Brain pericyte (primary cell): ENCODE results near the gene HSPBP1.
"Not testable (repeated sequence)": the region's sequence is repeated elsewhere in the genome, so short reads cannot be mapped to it uniquely, and the experiment has no call there.

Source experiments
- DNase-seq: peaks from one replicate; pipeline ENCODE4 v3.0.0-alpha.2; 2012; ENCODE audit warnings: low read depth, low spot score

HSPBP1 gene

GRCh38 chr19:55239004-55239403, 40.9 kb downstream of the HSPBP1 start:
- no peak for DNase-seq

DNA sequence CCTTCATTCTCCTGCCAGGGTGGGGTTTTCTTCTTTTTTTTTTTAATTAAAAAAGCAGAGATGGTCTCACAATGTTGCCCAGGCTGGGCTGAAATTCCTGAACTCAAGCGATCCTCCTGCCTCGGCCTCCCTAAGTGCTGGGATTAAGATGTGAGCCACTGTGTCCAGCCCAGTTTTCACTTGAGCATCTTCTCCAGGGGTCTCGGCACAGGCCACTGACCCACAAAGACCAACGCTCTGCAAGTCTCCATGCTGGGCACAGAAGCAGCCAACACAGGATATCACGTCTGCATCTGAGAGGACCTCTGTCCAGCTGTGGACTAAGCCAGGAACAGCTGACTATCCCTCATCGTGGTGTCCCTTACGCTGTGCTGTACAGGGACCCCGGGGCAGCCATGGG, 41.9 kb downstream of the HSPBP1 start:
- no peak for DNase-seq

DNA sequence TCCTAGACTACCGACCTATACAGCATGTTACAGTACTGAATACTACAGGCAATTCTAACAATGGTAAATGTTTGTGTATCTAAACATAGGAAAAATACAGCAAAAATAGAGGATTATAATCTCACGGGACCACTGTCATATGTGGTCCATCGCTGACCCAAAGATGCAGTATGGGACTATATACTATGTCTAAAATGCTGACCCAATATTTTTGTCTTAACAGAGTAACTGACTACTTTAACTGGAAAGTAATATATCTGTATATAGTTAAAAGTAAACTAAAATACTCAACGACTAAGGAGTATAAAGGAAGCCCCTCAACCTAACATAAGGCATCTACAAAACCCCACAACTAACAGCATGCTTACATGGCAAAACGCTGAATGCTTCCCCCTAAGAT, 46.9 kb downstream of the HSPBP1 start:
- DNase-seq, result no peak

GRCh38 chr19:55232286-55232602, 47.7 kb downstream of the HSPBP1 start:
- DNase-seq, result no peak

DNA sequence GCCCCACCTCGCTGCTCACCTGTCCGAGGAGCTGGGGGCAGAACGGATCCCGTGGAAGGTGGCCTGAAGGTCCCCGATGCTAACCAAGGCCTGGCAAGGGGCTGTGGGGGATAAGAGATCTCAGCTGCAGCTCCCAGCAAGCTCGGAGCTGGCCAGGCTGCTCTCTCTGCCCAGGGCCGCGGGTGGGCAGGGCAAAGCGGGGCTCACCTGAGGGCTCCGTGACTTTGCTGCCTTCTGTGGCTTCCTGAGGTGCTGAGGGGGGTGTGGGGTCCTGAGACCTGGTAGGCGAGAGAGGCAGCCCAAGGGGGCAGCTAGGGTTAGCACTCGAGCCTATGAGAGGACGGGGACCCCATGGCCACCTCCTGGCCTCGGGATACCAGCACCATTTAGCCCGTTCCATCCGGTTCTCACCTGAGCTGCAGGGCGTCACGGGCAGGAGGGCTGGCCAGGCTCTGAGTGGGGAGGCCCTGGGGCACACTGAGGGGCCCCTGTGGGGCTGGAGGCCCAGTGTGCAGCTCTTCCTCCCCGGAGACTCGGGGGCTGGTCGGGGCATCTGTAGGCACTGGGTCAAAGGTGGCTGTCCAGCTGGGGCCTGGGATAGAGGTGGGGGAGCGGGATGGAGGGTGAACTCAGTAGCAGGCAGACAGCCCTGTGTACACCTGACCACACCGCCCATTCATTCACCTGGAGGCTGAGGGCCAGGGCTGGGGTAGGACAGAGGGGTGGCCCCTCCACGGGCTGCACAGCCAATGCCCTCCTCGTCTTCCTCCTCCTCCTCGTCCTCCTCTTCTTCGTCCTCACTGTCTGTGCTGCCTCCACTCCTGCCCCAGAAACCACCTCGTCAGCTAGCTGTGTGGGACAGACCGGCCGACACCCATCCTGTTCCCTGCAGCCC, 48.3 kb downstream of the HSPBP1 start:
- DNase-seq, result no peak

DNA sequence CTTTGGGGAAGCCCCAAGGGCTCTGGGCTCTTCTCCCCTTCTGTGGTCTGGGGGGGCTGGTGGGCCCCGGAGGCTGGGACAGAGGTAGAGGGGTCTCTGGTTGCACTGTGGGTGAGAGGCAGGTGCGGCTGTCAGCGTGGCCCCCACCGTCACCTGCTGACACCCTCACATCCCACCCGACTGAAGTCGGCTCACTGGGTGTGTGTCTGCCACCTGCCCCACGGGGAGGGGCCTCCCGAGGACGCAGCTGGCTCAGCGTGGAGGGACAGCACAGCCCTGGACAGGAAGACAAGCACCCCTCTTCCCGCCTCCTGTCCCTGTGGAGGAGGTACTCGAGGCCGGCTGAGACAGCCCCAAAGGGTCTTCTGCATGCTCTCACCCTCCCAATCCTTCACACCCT, 49.1 kb downstream of the HSPBP1 start:
- DNase-seq, result no peak

- DNase-seq, result no peak
Measured at GRCh38 chr19:55230329-55230728, 49.6 kb downstream of the HSPBP1 start.

DNA sequence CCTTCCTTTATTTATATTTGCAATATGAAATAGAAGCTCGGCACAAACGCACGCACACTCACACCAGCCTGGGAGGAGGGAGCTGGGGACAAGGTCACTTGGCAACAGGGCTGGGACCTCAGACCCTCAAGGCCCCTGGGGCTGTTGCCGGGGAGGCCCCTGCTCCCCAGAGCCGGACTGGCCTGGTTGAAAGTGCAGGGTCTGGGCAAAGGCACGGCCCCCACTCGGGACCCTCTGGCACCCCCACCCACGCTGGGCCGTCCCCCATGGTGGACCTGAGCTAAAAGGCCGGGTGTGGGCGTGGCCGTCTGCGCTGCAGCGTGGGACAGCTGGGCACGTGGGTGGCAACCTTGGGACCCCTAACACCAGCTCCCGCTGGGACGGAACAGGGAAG, 50.1 kb downstream of the HSPBP1 start:
- no peak for DNase-seq

DNA sequence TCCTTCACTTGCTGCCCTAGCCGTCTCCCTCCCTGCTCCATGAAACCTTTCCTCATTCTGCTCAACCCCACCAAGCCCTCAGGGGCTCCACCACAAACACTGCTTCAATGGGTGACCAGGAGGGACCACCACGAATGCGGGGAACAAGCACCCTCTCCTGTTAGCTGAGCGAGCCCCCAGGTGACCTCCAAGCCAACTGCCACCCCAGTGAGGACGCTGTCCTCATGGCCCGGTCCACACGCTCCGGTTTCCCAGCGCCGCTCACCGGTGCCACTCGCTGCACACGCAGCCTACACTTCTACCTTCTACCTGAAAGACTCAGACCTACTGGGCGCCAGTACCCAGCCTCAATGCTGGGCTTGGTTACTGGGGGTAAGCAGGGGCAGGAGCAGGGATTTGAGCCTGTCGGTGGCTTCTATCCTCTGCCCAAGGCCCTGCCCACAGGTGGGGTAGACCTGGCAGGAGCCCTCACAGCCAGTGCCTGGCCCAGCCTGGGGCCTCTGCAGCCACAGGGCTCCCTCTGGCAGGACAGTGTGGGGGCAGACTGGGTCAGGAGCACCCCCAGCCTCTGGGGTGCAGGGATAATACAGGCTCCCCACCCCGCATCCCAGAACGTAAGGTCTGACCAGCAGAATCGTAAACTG, 50.6 kb downstream of the HSPBP1 start:
- DNase-seq, result no peak

DNA sequence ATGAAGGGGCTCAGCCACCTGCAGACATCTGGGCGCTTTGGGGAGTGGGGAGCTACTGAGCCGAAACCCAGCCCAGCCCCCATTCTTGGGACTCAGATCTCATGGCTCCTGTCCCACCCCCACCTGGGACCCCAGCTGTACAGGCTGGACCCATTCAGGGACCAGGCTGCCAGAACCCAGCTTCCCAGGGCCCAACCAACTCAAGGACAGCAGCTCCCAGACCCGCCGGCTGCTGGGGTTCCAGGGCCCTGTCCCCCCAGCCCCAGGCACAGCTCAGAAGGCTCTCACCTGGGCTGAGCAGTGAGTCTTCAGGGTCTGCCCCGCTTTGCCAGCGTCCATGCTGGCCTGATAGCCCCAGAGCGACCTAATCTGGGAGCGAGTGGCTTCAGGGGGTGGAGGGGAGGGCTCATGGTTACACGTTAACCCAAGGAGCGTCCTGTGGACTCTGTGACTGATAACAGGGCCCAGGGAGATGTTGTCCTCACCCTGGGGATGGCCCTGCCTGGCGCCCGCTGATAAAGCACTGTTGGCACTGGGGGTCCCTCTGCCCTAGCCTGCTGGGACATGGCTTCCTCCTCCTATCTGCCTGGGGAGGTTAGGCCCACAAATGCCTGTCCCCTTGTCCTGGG, 51.4 kb downstream of the HSPBP1 start, which contains the start of gene TMEM86B:
TSS of gene TMEM86B (minus strand) at position 361 of the 629 bp plus-strand sequence. CDS start at position 339, 22 bp downstream.
- no peak for DNase-seq

DNA sequence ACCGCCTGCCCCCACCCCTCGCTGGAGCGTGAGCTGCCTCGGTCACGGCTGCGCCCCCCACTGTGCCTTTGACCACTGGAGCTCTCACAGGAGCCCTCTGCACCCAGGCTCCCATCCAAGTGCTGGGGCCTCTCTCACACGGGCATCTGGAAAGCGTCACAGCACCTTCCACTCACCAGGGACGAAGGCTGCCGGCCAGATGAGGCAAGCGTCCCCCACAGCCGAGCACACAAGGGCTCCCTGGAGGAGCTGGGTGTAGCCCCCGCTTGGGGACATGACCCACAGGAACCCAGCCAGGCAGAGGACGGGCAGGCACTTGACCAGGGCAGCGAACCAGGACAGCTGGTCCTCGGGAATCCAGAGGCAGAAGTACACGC, 51.9 kb downstream of the HSPBP1 start:
- DNase-seq, result no peak

DNA sequence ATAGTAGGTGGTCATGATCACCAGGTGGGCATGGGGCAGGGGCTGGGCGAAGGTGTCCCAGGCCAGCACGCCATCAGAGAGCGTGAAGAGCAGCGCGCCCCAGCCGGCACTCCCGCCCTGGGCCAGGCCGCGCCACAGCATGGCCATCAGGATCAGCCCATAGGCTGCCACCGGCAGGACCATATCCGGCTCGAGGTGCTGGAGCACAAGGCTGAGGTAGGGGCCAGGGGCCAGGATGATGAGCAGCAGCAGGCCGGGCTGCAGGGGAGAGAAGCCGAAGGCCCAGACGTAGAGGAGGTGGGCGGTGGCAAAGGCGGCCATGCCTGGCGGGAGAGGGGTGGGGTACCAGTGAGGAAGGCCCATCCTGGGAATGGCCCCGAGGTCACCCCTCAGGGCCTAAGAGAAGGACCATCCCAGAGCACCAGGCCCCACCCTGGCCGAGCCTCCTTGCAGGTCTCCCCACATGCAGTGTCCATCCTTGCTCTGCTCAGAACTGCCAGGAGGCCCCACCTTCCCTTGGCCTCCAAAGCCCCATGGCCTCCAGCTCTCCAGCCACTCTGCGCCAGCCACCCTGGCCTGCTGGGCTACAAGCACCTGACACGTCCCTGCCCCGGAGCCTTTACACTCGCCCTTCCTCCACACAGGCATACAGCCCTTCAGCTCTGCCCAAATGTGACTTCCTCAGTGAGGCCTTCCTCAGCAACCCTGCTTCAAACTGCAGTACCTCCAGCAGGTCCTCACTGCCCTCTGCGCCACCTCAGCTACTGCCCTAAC, 52.5 kb downstream of the HSPBP1 start:
- no peak for DNase-seq

- no peak for DNase-seq
Measured at GRCh38 chr19:55226788-55227187, 53.1 kb downstream of the HSPBP1 start.

DNA sequence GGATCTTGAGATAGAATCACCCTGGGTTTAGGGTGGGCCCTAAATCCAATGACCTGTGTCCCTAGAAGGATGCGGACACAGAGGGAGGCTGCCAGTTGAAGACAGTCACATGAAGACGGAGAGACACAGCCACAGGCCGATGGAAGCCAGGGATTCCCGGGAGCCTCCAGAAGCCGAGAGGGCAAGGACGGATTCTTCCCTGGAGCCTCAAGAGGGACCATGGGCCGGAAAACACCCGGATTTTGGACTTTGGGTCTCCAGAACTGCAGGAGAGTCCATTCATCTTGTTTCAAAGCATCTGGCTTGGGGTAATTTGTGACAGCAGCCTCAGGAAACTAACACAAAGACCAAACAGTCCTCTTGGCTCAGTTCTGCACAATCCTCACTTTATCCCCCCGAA, 53.6 kb downstream of the HSPBP1 start:
- no peak for DNase-seq

DNA sequence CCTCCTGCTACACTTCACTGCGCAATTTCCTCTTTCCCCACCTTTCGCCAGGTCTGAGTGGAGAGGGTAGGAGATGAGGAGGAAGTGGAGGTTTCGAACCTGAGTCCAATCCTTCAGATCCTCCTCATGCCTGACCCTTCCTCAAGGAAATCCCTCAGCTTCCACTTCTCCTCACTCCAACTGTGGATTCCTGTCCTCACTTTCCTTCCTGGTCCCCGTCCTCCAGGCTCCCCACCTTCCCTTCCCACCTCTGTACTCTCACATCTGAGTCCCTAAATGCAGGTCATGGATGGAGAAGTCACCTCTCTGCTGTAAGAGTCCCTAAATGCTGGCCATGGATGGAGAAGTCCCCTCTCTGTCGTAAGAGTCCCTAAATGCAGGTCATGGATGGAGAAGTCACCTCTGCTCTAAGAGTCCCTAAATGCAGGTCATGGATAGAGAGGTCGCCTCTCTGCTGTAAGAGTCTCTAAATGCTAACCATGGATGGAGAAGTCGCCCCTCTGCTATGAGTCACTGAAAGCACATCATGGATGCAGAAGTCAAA, 54.4 kb downstream of the HSPBP1 start:
- no peak for DNase-seq

GRCh38 chr19:55224679-55225414, 55.1 kb downstream of the HSPBP1 start:
- not testable (repeated sequence) for DNase-seq

DNA sequence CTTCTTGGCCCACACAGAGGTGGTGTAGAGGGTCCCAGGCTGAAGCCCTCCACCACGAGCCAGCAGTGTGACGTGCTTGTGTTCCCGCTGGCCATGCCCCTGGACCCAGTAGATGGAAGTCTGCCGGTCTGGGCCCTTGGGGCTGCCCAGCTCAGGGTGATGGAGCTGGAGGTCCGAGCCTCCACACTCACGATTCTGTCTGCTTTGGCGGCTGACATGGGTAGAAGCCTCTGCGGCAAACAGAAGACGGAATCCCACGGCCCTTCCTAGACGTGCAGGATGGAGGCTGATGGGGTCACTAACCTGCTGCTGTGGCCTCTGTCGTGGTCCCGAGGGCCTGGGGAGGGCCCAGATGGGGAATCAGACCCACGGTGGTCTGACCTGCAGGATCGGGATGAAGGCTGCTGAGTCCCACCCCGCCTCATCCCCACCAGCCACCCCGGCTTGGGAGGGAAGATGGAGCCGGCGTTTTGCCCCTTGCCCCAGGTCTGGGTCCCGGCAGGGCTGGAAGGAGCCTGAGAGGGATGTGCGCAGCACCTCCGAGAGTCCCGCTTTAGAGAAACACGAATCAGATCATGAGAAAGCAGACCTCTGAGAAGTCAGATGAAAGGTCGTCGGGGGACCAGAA, 55.8 kb downstream of the HSPBP1 start:
- DNase-seq, result no peak

- DNase-seq, result no peak
Measured at GRCh38 chr19:55223291-55224037, 56.4 kb downstream of the HSPBP1 start.

GRCh38 chr19:55220525-55220924, 59.4 kb downstream of the HSPBP1 start:
- DNase-seq, result no peak
